ENCODE results near the gene IFNGR1. TPM values are rescaled to one million over a fixed set of nuclear protein-coding genes. Genes with fewer than 3 reads are reported as not detected.
"Not testable (repeated sequence)": the region's sequence is repeated elsewhere in the genome, so short reads cannot be mapped to it uniquely, and the experiment has no call there.

IFNGR1 gene
- total and polyA plus RNA-seq, 5 donors from 2014 or later = 30.7 to 44.4 (median 37.3) TPM

DNA sequence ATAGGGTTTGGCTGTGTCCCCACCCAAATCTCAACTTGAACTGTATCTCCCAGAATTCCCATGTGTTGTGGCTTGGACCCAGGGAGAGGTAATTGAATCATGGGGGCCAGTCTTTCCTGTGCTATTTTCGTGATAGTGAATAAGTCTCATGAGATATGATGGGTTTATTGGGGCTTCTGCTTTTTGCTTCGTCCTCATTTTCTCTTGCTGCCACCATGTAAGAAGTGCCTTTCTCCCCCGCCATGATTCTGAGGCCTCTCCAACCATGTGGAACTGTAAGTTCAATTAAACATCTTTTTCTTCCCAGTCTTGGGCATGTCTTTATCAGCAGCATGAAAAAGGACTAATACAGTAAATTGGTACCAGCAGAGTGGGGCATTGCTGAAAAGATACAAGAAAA is 11.7 kb downstream of the IFNGR1 start:
- not testable (repeated sequence) for H3K27me3 Mint-ChIP-seq; DNase-seq; H3K27ac ChIP-seq (ENCODE audit: insufficient read depth, low read length, poor library complexity, severe bottlenecking); H3K9me3 Mint-ChIP-seq; H3K4me1 ChIP-seq (ENCODE audit: control insufficient read depth, insufficient read depth, low read length, poor library complexity, severe bottlenecking); H3K9me3 ChIP-seq (ENCODE audit: control insufficient read depth in 2 of 2, low read length in 2 of 2); H3K27me3 ChIP-seq (ENCODE audit: control insufficient read depth, insufficient read depth, low read length); ATAC-seq (ENCODE audit: low read depth in 2 of 2); H3K4me3 ChIP-seq (ENCODE audit: low read depth, low read length)
- Mint-ChIP-seq H3K4me3 (peak overlapping the region in 1 of 4 donors; percentile 60), H3K27ac (peak overlapping the region in 1 of 3 donors; percentile 11), H3K4me1 (peaks cover 18 to 26% (median 20%) of the 10 kb centered on the region in 4 donors), H3K36me3 (peaks cover 66% of the 10 kb centered on the region)
- peaks cover 34% of the 10 kb centered on the region for H3K36me3 ChIP-seq (ENCODE audit: control insufficient read depth, insufficient read depth, low read length)

GRCh38 chr6:137206577-137206976 is 12.6 kb downstream of the IFNGR1 start:
- H3K36me3 Mint-ChIP-seq = peaks cover 68% of the 10 kb centered on the region
- H3K36me3 ChIP-seq (ENCODE audit: control insufficient read depth, insufficient read depth, low read length) = peaks cover 41% of the 10 kb centered on the region

GRCh38 chr6:137203256-137203655 is 15.9 kb downstream of the IFNGR1 start:
- no peak overlapping the region for H3K27ac ChIP-seq (ENCODE audit: insufficient read depth, low read length, poor library complexity, severe bottlenecking)
- H3K9me3 Mint-ChIP-seq = peaks cover 0 to 6% (median 0%) of the 10 kb centered on the region in 7 donors
- H3K9me3 ChIP-seq (ENCODE audit: control insufficient read depth in 2 of 2, low read length in 2 of 2) = no peaks in the 10 kb centered on the region
- H3K4me1 Mint-ChIP-seq = peaks cover 0 to 15% (median 4%) of the 10 kb centered on the region in 4 donors
- H3K36me3 Mint-ChIP-seq = peaks cover 56% of the 10 kb centered on the region
- peaks cover 61% of the 10 kb centered on the region for H3K36me3 ChIP-seq (ENCODE audit: control insufficient read depth, insufficient read depth, low read length)
- no peaks in the 10 kb centered on the region for H3K27me3 Mint-ChIP-seq
- no peaks in the 10 kb centered on the region for H3K27me3 ChIP-seq (ENCODE audit: control insufficient read depth, insufficient read depth, low read length)
- H3K4me3 Mint-ChIP-seq = no peak overlapping the region
- no peak for DNase-seq
- no peak for ATAC-seq (ENCODE audit: low read depth in 2 of 2)
- H3K27ac Mint-ChIP-seq = no peak overlapping the region
- H3K4me3 ChIP-seq (ENCODE audit: low read depth, low read length) = no peak overlapping the region
- H3K4me1 ChIP-seq (ENCODE audit: control insufficient read depth, insufficient read depth, low read length, poor library complexity, severe bottlenecking) = no peaks in the 10 kb centered on the region

More at GRCh38 chr6:137206577-137206976, 12.6 kb downstream of the IFNGR1 start:
- Histone ChIP-seq H3K27ac (ENCODE audit: insufficient read depth, low read length, poor library complexity, severe bottlenecking) (no peak overlapping the region), H3K27me3 (ENCODE audit: control insufficient read depth, insufficient read depth, low read length) (no peaks in the 10 kb centered on the region), H3K4me1 (ENCODE audit: control insufficient read depth, insufficient read depth, low read length, poor library complexity, severe bottlenecking) (no peaks in the 10 kb centered on the region), H3K4me3 (ENCODE audit: low read depth, low read length) (no peak overlapping the region), H3K9me3 (ENCODE audit: control insufficient read depth in 2 of 2, low read length in 2 of 2) (no peaks in the 10 kb centered on the region)
- ATAC-seq (ENCODE audit: low read depth in 2 of 2) (no peak), DNase-seq (no peak)
- Mint-ChIP-seq H3K4me3 (no peak overlapping the region), H3K9me3 (peaks cover 0 to 7% (median 0%) of the 10 kb centered on the region in 7 donors), H3K27me3 (no peaks in the 10 kb centered on the region), H3K4me1 (peaks cover 12 to 26% (median 17%) of the 10 kb centered on the region in 4 donors), H3K27ac (no peak overlapping the region)

DNA sequence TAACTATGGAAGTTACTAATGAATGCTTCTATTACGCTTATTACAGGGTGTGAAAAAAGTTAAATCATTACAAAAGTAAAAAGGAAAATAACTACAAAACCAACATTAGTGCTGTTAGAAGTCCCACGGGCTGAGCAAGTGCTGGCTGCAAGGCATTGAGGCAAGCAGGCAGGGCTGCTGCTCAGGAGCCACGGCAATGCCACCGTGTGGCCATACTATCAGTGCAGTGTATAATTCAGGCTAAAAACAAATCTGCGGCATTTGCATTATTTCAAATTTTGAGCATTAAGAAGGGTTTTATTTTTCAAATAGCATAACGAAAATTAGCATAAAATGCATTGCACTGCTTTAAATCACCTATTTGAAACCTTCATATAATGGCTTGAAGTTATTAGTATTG is 17.1 kb downstream of the IFNGR1 start:
- Mint-ChIP-seq H3K27ac (no peak overlapping the region), H3K4me3 (no peak overlapping the region)

DNA sequence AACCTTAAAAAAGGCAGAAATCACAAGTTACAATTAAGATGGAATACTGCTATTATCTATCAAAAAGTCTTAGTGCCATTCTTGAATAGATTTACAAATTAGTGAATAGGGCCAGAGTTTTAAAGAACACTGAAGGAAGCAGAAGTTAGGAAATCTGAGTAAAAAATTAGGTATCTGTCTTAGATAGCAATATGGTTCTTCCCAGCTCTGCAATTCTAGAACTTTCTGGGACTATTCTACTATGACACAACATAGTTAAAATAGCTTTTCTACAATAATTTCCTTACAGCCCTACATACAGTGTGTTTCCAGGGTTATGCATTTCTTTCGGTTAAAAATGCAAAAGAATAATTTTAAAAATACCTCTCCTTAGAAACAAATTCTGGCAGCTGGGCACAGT is 18.2 kb downstream of the IFNGR1 start:
- peaks cover 51% of the 10 kb centered on the region for H3K36me3 Mint-ChIP-seq
- H3K9me3 ChIP-seq (ENCODE audit: control insufficient read depth in 2 of 2, low read length in 2 of 2) = no peaks in the 10 kb centered on the region

More for the DNA sequence above, 17.1 kb downstream of the IFNGR1 start:
- Mint-ChIP-seq H3K9me3 (peaks cover 0 to 2% (median 0%) of the 10 kb centered on the region in 7 donors), H3K4me1 (peaks cover 0 to 9% (median under 1%) of the 10 kb centered on the region in 4 donors), H3K36me3 (peaks cover 55% of the 10 kb centered on the region), H3K27me3 (no peaks in the 10 kb centered on the region)
- Histone ChIP-seq H3K27ac (ENCODE audit: insufficient read depth, low read length, poor library complexity, severe bottlenecking) (no peak overlapping the region), H3K4me1 (ENCODE audit: control insufficient read depth, insufficient read depth, low read length, poor library complexity, severe bottlenecking) (no peaks in the 10 kb centered on the region), H3K4me3 (ENCODE audit: low read depth, low read length) (no peak overlapping the region), H3K9me3 (ENCODE audit: control insufficient read depth in 2 of 2, low read length in 2 of 2) (no peaks in the 10 kb centered on the region), H3K27me3 (ENCODE audit: control insufficient read depth, insufficient read depth, low read length) (no peaks in the 10 kb centered on the region), H3K36me3 (ENCODE audit: control insufficient read depth, insufficient read depth, low read length) (peaks cover 68% of the 10 kb centered on the region)
- ATAC-seq (ENCODE audit: low read depth in 2 of 2) (no peak), DNase-seq (no peak)

GRCh38 chr6:137200288-137200687 is 18.9 kb downstream of the IFNGR1 start:
- DNase-seq (no peak), ATAC-seq (ENCODE audit: low read depth in 2 of 2) (no peak)
- peaks cover 61% of the 10 kb centered on the region for H3K36me3 ChIP-seq (ENCODE audit: control insufficient read depth, insufficient read depth, low read length)
- H3K27ac ChIP-seq (ENCODE audit: insufficient read depth, low read length, poor library complexity, severe bottlenecking) = no peak overlapping the region
- Mint-ChIP-seq H3K4me1 (peaks cover 0 to 10% (median 8%) of the 10 kb centered on the region in 4 donors), H3K9me3 (no peaks in the 10 kb centered on the region), H3K27ac (no peak overlapping the region), H3K4me3 (no peak overlapping the region), H3K36me3 (peaks cover 48% of the 10 kb centered on the region), H3K27me3 (no peaks in the 10 kb centered on the region)
- H3K9me3 ChIP-seq (ENCODE audit: control insufficient read depth in 2 of 2, low read length in 2 of 2) = no peaks in the 10 kb centered on the region
- no peaks in the 10 kb centered on the region for H3K4me1 ChIP-seq (ENCODE audit: control insufficient read depth, insufficient read depth, low read length, poor library complexity, severe bottlenecking)
- no peak overlapping the region for H3K4me3 ChIP-seq (ENCODE audit: low read depth, low read length)
- no peaks in the 10 kb centered on the region for H3K27me3 ChIP-seq (ENCODE audit: control insufficient read depth, insufficient read depth, low read length)

More for the DNA sequence above, 18.2 kb downstream of the IFNGR1 start:
- Mint-ChIP-seq H3K4me3 (no peak overlapping the region), H3K9me3 (no peaks in the 10 kb centered on the region), H3K27me3 (no peaks in the 10 kb centered on the region), H3K27ac (no peak overlapping the region), H3K4me1 (peaks cover 0 to 8% (median 6%) of the 10 kb centered on the region in 4 donors)
- Histone ChIP-seq H3K36me3 (ENCODE audit: control insufficient read depth, insufficient read depth, low read length) (peaks cover 68% of the 10 kb centered on the region), H3K4me3 (ENCODE audit: low read depth, low read length) (no peak overlapping the region), H3K27ac (ENCODE audit: insufficient read depth, low read length, poor library complexity, severe bottlenecking) (no peak overlapping the region), H3K4me1 (ENCODE audit: control insufficient read depth, insufficient read depth, low read length, poor library complexity, severe bottlenecking) (no peaks in the 10 kb centered on the region), H3K27me3 (ENCODE audit: control insufficient read depth, insufficient read depth, low read length) (no peaks in the 10 kb centered on the region)
- DNase-seq = no peak
- ATAC-seq (ENCODE audit: low read depth in 2 of 2) = no peak

DNA sequence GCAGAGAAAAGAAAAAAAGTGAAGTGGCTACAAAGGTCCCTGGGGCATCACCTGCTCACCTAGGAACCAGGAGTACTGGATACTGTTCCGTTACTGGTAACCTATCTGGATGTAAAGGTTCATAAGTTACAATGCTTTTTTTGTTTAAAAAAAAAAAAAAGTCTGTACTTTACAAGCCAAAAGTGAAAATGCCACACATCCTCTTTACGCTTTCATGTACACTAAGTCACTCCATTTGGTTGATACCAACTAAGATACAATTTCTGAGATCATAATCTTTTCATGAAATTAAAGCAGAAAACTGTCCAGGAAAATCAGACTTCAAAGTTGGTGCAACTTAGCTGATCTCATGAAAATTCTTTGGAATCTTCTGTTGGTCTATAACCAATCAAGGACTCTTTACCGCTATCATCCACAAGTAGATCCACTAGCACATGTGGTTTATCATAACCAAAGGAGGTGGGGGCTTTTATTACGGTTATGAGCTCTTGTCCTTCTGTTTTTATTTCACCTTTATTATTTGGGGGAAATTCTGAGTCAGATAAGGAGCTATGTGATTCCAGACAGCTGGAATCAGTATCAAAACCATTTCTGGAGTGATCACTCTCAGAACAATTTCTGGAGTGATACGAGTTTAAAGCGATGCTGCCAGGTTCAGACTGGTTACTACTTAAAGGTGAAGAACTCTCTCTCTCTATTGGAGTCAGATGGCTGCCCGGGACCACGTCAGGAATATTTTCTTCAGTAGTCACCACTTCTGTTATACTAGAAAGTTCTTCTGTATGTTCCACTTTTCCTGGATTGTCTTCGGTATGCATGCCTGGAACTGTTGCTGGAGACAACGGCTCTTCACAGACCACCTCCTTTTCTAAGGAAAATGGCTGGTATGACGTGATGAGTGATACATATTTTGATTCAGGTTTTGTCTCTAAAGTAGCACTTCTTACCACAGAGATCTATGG is 21.2 kb downstream of the IFNGR1 start:
- Histone ChIP-seq H3K9me3 (ENCODE audit: control insufficient read depth in 2 of 2, low read length in 2 of 2) (no peaks in the 10 kb centered on the region), H3K4me3 (ENCODE audit: low read depth, low read length) (no peak overlapping the region), H3K27me3 (ENCODE audit: control insufficient read depth, insufficient read depth, low read length) (no peaks in the 10 kb centered on the region), H3K36me3 (ENCODE audit: control insufficient read depth, insufficient read depth, low read length) (peaks cover 39% of the 10 kb centered on the region), H3K4me1 (ENCODE audit: control insufficient read depth, insufficient read depth, low read length, poor library complexity, severe bottlenecking) (no peaks in the 10 kb centered on the region), H3K27ac (ENCODE audit: insufficient read depth, low read length, poor library complexity, severe bottlenecking) (no peak overlapping the region)
- ATAC-seq (ENCODE audit: low read depth in 2 of 2) (no peak), DNase-seq (no peak)
- Mint-ChIP-seq H3K27ac (no peak overlapping the region), H3K4me3 (no peak overlapping the region), H3K9me3 (no peaks in the 10 kb centered on the region), H3K4me1 (peaks cover 0 to 10% (median 7%) of the 10 kb centered on the region in 4 donors), H3K27me3 (no peaks in the 10 kb centered on the region), H3K36me3 (peaks cover 30% of the 10 kb centered on the region)

Measured in CD4-positive, CD25-positive, alpha-beta regulatory T cell (primary cell).